ENCODE measurements around the gene APOH.

APOH gene

DNA sequence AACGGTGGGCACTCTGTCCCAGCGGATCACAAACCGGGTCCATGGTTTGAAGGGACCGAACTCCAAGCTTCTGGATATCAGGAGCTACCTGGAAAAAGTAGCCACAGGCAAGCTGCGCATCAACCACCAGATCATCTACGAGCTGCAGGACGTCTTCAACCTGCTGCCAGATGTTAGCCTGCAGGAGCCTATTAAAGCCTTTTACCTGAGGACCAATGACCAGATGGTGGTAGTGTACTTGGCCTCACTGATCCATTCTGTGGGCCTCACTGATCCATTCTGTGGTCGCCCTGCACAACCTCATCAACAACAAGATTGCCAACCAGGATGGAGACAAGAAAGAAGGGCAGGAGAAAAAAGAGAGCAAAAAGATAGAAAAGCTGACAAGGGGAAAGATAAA lies 31.0 kb downstream of the APOH start:
- FAIRE-seq = no peak
- DNase-seq (ENCODE audit: insufficient read length, low spot score) = no peak

DNA sequence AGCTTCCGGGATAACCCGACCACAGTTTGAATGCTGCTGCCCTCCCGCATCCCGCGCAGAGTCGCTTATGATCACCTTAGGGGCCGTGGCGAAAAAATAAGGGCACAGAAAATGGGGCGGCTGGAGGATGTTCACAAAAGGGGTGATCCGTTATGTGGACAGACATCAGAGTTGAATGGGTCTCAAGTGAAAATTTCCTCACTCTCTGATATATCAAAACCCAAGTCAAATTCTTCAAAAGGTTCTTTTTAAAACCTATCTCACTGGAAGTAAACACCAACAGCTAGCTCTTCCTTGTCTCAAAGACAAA lies 36.9 kb downstream of the APOH start:
- FAIRE-seq (no peak), DNase-seq (ENCODE audit: insufficient read length, low spot score) (no peak)

DNA sequence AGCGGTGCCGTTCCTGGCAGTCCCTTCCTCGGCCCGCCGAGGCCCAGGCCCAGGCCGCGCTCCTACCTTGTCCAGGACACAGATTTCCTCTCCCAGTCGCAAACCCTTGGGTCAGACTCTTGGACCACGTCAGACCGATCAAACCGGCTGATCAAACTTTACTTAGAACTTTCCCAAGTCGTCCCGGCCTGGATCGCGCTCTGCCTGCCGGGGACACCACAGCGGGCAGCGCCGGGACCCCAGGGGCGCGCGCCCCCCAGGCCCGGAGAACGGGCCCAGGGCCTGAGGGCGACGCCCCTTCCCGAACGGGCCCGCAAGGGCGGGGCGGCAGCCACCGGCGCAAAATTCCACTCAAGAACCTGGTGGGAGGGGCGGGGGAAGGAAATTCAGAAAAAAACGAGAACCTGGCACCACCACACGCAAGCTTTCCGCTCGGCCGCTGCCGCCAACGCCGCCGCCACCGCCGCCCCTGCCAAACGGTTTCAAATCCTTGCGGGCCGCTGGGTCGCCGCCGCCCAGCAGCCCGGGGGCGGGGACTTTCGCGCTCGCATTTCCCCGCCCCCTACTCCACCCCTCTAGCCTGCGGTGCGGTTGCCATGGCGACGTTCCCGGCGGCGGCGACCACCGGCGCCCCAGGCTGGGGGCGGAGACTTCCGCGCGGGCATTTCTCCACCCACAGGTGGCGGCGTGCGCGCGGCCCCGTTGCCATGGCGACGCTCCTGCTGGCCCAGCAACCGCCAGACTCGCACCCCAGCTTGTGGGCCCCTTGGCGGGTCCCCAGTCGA lies 37.4 kb downstream of the APOH start, which contains the start of gene CEP112:
TSS of gene CEP112 (minus strand) at position 541 of the 785 bp plus-strand sequence.
- DNase-seq (ENCODE audit: insufficient read length, low spot score) (peak; percentile 32), FAIRE-seq (no peak)

DNA sequence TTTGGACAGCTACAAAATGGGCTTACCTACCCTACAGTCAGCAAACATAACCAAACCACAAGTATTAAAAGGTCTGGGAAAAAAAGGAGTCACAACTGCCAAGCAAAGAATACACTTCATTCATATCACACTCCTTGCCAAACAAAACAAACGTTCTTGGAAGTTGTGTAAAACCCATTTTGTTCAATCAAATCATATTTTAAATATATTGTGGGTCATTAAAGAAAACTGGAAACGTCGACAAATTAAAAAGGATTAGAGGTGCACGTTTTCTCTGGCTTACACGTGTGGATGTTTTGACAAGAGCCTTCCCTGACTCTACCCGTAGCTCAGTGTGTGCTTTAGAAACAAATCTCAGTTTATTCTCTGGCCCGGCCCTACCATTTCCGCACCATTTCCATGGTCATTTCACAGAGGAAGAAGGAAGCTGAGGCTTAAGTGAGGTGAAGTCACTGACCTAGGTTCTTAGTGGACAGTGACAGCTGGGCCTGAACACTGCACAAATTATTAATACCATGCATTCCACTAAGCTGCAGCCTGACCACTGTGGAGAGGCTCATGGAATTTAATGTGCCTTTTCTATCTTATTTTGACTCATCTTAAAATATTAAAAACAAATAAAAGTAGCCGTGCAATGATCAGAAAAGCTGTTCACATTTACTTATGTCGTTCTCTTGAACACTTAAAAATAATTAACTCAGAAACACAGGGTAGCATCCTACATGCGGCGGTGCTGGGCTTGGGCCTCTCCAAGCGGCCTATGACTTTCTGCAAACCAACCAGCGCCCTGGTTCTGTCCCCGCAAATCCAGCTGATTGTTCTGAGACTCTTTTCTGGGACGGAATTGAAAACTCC lies 38.2 kb downstream of the APOH start:
- DNase-seq (ENCODE audit: insufficient read length, low spot score) (no peak), FAIRE-seq (no peak)

DNA sequence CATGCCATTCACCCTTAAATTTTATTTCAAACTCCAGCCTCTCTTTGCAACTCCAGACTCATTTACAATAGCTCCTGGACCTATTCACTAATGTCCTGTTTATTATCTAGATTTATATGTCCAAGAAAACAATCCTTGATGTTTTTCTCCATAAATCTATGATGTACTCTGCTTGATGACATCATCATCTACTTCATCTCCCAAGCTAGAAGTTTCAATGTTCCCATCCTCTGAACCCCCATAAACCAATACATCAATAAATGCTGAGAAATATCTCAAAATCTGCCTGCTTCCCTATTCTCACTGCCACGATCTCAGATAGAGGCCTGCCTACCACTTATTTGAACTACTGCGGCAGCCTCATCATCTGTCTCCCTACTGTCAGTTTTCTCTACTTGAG lies 41.5 kb downstream of the APOH start:
- DNase-seq (ENCODE audit: insufficient read length, low spot score) (no peak), FAIRE-seq (no peak)

DNA sequence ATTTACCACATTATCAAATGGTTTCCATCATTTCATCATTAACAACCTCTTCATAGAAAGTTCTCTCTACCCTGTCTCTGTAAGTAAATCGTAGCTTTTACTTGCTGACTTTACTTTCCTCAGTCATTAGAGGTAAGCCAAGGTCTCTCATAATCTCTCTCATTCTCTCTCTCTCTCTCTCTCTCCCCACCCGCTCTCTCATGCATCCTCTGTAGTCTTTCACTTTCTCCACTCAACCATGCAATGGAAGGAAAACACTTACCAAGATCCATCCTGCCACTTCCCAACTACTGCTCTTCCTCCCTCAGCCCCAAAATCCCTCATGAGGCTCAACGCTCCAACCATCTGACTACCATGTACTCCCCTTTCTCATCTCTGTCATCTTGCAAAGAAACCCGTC lies 43.4 kb downstream of the APOH start:
- FAIRE-seq (no peak), DNase-seq (ENCODE audit: insufficient read length, low spot score) (no peak)

DNA sequence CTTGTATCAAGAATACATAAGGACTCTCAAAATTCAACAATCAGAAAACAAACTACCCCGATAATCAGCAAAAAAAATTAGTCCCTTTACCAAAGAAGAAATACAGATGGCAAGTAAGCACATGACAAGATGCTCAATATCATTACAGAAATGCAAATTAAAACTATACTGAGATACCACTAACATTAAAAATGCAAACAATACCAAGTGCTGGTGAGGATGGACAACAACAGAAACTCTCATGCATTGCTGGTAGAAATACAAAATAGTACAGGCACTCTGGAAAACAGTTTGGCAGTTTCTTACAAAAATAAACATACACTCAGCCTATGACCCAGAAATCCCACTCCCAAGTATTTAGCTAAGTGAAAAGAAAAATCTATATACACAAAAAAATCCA lies 44.8 kb downstream of the APOH start:
- DNase-seq (ENCODE audit: insufficient read length, low spot score) (no peak), FAIRE-seq (no peak)

DNA sequence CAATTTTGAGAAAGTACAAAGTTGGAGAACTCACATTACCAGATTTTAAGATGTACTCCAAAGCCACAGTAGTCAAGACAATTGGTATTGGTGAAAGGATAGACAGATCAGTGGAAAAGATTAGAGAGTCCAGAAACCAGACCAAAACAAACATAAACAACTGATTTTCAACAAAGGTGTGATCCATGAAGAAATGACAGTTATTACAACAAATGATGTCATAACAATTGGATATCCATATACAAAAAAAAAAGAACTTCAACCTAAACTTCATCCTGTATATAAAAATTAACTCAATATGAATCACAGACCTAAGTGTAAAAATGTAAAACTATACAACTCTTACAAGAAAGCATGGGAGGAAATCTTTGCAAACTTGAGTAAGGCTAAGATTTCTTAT lies 45.7 kb downstream of the APOH start:
- DNase-seq (ENCODE audit: insufficient read length, low spot score) (no peak), FAIRE-seq (no peak)

DNA sequence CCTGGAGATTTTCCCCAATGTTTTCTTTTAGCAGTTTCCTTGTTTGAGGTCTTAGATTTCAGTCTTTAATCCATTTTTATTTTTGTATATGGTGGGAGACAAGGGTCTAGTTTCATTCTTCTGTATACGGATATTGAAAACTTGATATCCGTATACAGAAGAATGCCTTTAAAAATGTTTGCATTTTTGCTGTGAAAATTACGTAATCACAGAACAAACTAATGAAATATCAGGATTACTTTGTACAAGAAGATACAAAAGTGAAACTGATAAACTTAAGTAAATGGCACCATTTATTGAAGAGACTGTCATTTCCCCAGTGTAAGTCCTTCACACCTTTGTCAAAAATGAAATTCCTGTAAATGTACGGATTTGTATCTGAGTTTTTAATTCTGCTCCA lies 50.6 kb downstream of the APOH start:
- FAIRE-seq (no peak), DNase-seq (ENCODE audit: insufficient read length, low spot score) (no peak)

DNA sequence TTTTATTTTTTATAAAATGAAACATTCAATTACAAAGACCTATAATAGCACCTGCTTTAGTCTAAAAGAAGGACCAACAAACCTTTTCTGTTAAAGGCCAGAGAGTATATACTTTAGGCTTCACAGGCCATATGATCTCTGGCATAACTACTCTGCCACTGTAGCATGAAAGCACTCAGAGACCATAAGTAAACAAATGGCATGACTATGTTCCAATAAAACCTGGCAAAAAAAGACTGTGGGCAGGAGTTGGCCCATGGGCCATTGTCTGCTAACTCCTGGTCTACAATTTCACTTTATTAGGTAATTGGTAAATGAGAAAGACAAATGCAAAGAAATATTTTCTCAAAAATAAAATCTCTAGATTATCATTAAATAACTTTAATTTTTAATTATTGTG lies 52.2 kb downstream of the APOH start:
- DNase-seq (ENCODE audit: insufficient read length, low spot score) (no peak), FAIRE-seq (no peak)

DNA sequence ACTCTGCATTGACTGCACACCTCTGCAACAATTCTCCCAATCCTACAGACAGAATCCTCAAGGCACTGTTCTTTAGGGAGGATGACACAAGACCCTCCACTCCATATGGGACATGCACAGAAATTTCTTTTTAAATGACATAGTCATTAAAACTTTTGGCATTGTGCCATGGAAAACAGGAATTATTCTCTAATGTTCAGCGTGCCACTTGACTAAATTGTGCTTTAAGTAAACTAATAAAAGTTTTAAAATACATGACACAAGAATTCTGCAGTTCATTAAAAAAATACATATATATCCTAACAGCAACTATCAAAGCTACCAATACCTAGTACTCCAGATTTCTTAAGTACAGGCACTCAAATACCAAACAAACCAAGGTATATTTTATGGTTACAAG lies 53.3 kb downstream of the APOH start:
- no peak for FAIRE-seq
- DNase-seq (ENCODE audit: insufficient read length, low spot score) = no peak

DNA sequence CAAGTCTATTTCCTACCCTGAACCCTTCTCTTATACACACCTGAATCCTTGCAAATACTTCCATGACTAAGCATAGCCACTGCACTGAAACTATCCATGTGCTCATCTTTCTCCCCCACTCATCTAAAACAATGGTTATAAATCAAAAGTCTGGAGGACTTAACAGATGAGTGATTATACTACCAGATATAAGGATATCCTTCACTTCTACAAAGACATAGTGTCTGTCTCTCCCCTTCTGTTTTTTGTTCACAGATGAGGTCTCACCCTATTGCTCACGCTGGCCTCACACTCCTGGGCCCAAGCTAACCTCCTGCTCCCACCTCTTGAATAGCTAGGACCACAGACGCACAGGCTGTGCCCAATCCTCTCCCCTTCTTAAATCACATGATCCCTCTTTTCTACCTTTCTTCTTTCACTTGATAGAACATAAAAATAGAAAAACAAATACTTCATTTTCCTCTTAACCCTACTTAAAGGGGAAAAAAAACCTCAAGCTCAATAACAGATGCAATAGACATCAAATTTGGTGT lies 56.5 kb downstream of the APOH start:
- FAIRE-seq (no peak), DNase-seq (ENCODE audit: insufficient read length, low spot score) (no peak)

DNA sequence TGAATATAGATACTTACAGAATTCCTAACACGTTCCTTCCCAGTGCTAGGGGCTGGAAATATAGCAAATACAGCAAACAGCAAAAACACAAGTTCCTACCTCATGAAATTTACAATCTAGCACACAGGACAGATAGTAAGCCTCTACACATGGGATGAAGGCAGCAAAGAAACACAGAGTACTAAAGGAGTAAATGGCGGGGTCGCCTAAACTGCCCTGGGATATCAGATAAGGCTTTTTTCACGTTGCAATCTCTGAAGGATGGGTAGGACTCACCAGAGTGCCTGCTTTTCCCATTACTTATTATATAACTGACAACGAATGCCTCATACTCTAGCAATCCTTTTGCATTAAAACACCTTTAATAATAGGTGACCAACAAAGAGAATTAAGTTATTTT lies 57.1 kb downstream of the APOH start:
- FAIRE-seq (no peak), DNase-seq (ENCODE audit: insufficient read length, low spot score) (no peak)

DNA sequence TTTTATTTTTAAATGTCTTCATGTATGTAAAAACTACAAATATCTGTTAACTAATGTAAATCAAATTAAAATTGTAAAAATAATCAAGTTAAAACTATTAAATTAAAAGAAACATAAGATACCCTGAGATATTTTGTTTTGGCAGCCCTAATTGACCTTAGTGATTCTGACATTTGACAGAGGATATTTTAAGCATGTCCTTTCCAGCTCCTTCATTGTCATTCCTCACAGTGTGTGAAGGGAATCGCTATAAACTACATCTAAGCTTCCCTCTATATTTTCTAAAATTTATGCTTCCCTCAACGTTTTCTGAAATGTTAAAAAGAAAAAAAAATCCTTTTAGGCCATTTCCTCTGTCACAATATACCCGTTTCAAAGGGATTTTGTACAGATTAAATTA lies 57.5 kb downstream of the APOH start:
- FAIRE-seq (no peak), DNase-seq (ENCODE audit: insufficient read length, low spot score) (no peak)

DNA sequence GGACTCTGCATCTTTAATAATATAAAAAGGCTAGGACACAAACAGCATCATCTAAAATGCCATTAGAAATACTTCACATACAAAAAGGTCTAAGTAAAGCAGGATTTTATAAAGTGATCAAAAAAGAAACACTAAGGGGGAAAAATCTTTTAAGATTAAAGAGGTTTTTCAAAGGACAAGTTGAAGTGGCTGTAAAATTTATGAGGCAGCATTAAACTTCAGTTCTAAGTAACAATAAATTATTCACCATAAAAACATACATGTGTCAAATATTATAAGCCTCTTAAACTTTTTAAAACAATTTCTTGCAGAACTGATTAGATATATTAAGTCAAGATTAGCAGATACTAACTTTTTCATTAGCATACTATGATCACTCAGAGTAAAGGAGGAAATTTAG lies 58.0 kb downstream of the APOH start:
- FAIRE-seq = no peak

DNA sequence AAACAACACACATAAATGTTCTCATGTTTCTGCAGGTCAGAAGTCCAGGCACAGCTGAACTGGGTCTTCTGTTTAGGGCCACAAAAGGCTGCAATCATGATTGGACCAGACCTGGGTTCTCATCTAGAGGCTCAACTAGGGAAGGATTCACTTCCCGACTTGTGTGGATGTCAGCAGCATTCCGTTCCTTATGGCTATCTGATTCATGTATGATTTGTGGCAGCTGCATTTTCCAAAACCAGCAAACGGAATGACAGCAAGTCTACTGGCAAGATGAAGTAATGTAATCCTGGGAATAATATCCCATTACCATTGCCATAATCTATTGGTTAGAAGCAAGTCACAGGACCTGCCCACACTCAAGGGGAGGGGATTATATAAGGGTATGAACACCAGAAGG lies 59.4 kb downstream of the APOH start:
- FAIRE-seq (no peak), DNase-seq (ENCODE audit: insufficient read length, low spot score) (no peak)

More for the DNA sequence above, 58.0 kb downstream of the APOH start:
- DNase-seq (ENCODE audit: insufficient read length, low spot score) = no peak

DNA sequence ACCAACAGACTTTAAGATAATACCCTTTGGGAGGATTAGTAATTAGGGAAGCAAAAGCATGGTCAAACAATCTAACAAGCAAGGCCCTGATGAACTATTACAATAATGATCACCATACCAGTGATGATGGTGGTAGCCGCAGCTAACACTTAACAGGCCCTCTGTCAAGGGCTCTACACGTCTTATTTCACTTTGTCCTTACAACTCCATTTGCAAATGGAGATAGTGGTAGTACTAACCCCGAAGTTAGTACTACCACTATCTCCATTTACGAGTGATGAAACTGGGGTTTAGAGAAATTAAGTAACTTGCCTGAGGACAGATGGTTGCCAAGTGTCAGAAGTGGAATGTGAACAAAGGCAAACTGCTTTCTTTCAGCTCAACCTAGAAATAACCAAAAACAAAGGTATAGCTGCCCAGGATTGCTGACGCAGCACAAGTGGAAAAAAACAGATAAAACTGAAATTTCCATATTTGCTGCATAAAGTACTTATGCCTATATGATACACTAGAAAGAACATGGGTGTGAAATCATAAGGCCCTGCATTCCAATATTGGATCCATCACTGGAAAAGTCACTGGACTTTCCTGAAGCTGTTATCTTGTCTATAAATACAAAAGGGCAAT lies 61.9 kb downstream of the APOH start:
- no peak for FAIRE-seq

DNA sequence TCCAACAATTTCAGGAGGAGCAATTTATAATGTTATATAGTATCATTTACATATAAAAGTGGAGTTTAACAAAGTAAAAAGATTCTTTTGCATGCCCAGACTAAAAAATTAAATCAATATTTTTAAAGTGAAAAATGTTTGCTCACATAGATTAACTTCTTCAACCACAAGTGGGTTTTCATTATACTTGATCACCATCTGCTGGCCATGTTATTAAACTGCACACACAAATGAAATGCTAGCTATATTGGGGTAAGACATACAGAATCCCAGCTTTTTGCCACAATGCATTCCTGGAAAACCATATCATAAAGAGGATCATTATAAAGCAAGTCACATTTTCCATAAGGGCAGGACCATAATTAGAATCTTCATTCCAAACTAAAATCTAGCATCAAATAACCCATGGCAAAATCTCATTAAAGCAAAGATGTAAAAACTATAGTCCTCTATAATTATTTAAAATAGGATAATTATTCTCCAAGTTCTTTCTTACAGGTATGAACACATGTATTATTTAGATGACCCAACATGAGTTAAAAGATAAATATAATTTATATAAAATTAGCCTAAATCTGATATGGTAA lies 63.6 kb downstream of the APOH start:
- DNase-seq (ENCODE audit: insufficient read length, low spot score) (peak; percentile 12), FAIRE-seq (peak; percentile 75)

More for the DNA sequence above, 61.9 kb downstream of the APOH start:
- no peak for DNase-seq (ENCODE audit: insufficient read length, low spot score)
